HCT116 (cell line): ENCODE measurements around the gene EEF2. TPM values are rescaled to one million over a fixed set of nuclear protein-coding genes. Genes with fewer than 3 reads are reported as not detected.

ENCODE experiments used
- ATAC-seq: fragments of 200-7000 bp; cut with Tn5 transposase; 2 replicates; pipeline ENCODE4 v1.9.1; 2020; ENCODE audit warnings: mild to moderate bottlenecking, moderate library complexity
- BruUV-seq: library from RNA; stranded (reverse); fragments of 400-500 nt; replicated peaks from 2 replicates; lab custom pipeline; 2021; lab: Mats Ljungman, UMichigan
- CTCF ChIA-PET: fragments of 300-600 bp; sonication (Branson Sonifier 250); formaldehyde crosslinking; loops from one replicate; lab custom pipeline; 2021; ENCODE audit warnings: antibody characterized with exemption; lab: Charles Lee
- POLR2A ChIA-PET: fragments of 300-600, 350-600 bp; sonication (Branson Sonifier 250); formaldehyde crosslinking; loops from one replicate; lab custom pipeline; 2021; ENCODE audit warnings: antibody characterized with exemption; lab: Charles Lee
- RAD21 ChIA-PET, 2 experiments: fragments of 300-600 bp; sonication (Branson Sonifier 250); formaldehyde crosslinking; loops; one replicate each; lab custom pipeline; 2023; ENCODE audit warnings: low total read pairs in 2 of 2; ENCODE audit not compliant: uncharacterized antibody in 2 of 2, unreplicated experiment in 2 of 2, low non-redundant PET in 1 of 2; lab: Charles Lee
- DNase-seq: peaks from one replicate; pipeline ENCODE4 v3.0.0-alpha.2; 2010; ENCODE audit warnings: low read depth, low spot score
- H2AFZ ChIP-seq: fragments of 200-600 bp; shearing (Covaris generic), sonication (generic); 2 replicates; pipeline ENCODE4 v1.6.1; 2017; ENCODE audit warnings: low read depth, mixed run types, mixed read lengths, antibody characterized with exemption, low read length; ENCODE audit not compliant: poor library complexity, severe bottlenecking
- H3K27ac ChIP-seq: 2 replicates; pipeline ENCODE4 v1.5.1; 2012; ENCODE audit warnings: low read depth, low read length
- H3K27me3 ChIP-seq: fragments of 200-600 bp; sonication (generic); 2 replicates; pipeline ENCODE4 v1.6.1; 2016; ENCODE audit warnings: mixed run types, low read length, mixed read lengths; ENCODE audit not compliant: insufficient read depth
- H3K36me3 ChIP-seq, 2 experiments: fragments of 200-500 bp in 1 of 2; fragments of 200-600 bp in 1 of 2; sonication (Bioruptor generic) in 1 of 2; sonication (generic) in 1 of 2; 2 replicates each; pipeline versions ENCODE4 v1.5.1 to v1.6.1; 2014 to 2016; ENCODE audit warnings: low read length in 2 of 2, inconsistent platforms in 1 of 2, mixed read lengths in 1 of 2, mixed run types in 1 of 2; ENCODE audit not compliant: insufficient read depth in 2 of 2, control insufficient read depth in 1 of 2
- H3K4me1 ChIP-seq, 2 experiments: fragments of 200-600 bp in 1 of 2; sonication (generic) in 1 of 2; 2 replicates each; pipeline versions ENCODE4 v1.5.1 to v1.6.1; 2012 to 2017; ENCODE audit warnings: low read length in 2 of 2, inconsistent platforms in 1 of 2, mild to moderate bottlenecking in 1 of 2, mixed read lengths in 1 of 2, mixed run types in 1 of 2, moderate library complexity in 1 of 2; ENCODE audit not compliant: insufficient read depth in 2 of 2, control insufficient read depth in 1 of 2
- H3K4me2 ChIP-seq: fragments of 200-600 bp; sonication (generic); 2 replicates; pipeline ENCODE4 v1.6.1; 2017; ENCODE audit warnings: mixed run types, low read length, mixed read lengths
- H3K4me3 ChIP-seq, 2 experiments: fragments of 200-600 bp in 1 of 2; sonication (generic) in 1 of 2; replicated peaks in 1 of 2; 2 replicates each; pipeline ENCODE4 v1.5.1; 2011 to 2016; ENCODE audit warnings: low read length in 2 of 2, control low read depth in 1 of 2, low read depth in 1 of 2, mild to moderate bottlenecking in 1 of 2, mixed read lengths in 1 of 2, mixed run types in 1 of 2
- H3K79me2 ChIP-seq: fragments of 200-600 bp; sonication (generic); 2 replicates; pipeline ENCODE4 v1.6.1; 2017; ENCODE audit warnings: mild to moderate bottlenecking, mixed run types, low read length, moderate library complexity, mixed read lengths; ENCODE audit not compliant: insufficient read depth
- H3K9ac ChIP-seq: fragments of 200-600 bp; sonication (generic); 2 replicates; pipeline ENCODE4 v1.6.1; 2016; ENCODE audit warnings: low read length, mixed read lengths
- H3K9me2 ChIP-seq: fragments of 200-600 bp; sonication (generic), shearing (Covaris generic); 2 replicates; pipeline ENCODE4 v1.6.1; 2017; ENCODE audit warnings: mixed run types, mild to moderate bottlenecking, moderate library complexity; ENCODE audit not compliant: insufficient read depth
- H3K9me3 ChIP-seq, 2 experiments: fragments of 200-500 bp in 1 of 2; fragments of 200-600 bp in 1 of 2; sonication (Bioruptor generic) in 1 of 2; sonication (generic) in 1 of 2; 2 replicates each; pipeline ENCODE4 v1.6.1; 2014 to 2017; ENCODE audit warnings: low read length in 2 of 2, mixed read lengths in 2 of 2, inconsistent platforms in 1 of 2, low read depth in 1 of 2, mild to moderate bottlenecking in 1 of 2, mixed run types in 1 of 2, moderate library complexity in 1 of 2; ENCODE audit not compliant: control insufficient read depth in 1 of 2, insufficient read depth in 1 of 2
- H4K20me1 ChIP-seq: fragments of 200-600 bp; sonication (generic), shearing (Covaris generic); 2 replicates; pipeline ENCODE4 v1.6.1; 2017; ENCODE audit warnings: mixed run types, mild to moderate bottlenecking, moderate library complexity; ENCODE audit not compliant: insufficient read depth
- ATF3 ChIP-seq: IDR thresholded peaks from 2 replicates; pipeline ENCODE4 v1.6.1; 2012
- CEBPB ChIP-seq: IDR thresholded peaks from 2 replicates; pipeline ENCODE4 v1.6.1; 2012; ENCODE audit warnings: low read depth
- CTCF ChIP-seq, 3 experiments: fragments of 200-600 bp in 1 of 3; sonication (generic) in 1 of 3; IDR thresholded peaks in 2 of 3; conservative IDR thresholded peaks in 1 of 3; 2 replicates each; pipeline ENCODE4 v1.5.1; 2012 to 2017; ENCODE audit warnings: low read depth in 2 of 3, low read length in 2 of 3, antibody characterized with exemption in 1 of 3, borderline replicate concordance in 1 of 3, control low read depth in 1 of 3, mild to moderate bottlenecking in 1 of 3, mixed read lengths in 1 of 3, mixed run types in 1 of 3, moderate library complexity in 1 of 3; ENCODE audit not compliant: insufficient read depth in 1 of 3
- EGR1 ChIP-seq: IDR thresholded peaks from 2 replicates; pipeline ENCODE4 v1.6.1; 2012; ENCODE audit warnings: low read depth
- ELF1 ChIP-seq: IDR thresholded peaks from 2 replicates; pipeline ENCODE4 v1.6.1; 2012; ENCODE audit warnings: low read depth, borderline replicate concordance
- EZH2 ChIP-seq: fragments of 200-600 bp; sonication (generic); IDR thresholded peaks from 2 replicates; pipeline ENCODE4 v1.6.1; 2017; ENCODE audit warnings: antibody characterized with exemption, mixed run types
- EZH2phosphoT487 ChIP-seq: fragments of 200-600 bp; IDR thresholded peaks from 2 replicates; pipeline ENCODE4 v1.6.1; 2018; ENCODE audit warnings: antibody characterized with exemption, borderline replicate concordance
- MAX ChIP-seq: IDR thresholded peaks from 2 replicates; pipeline ENCODE4 v1.6.1; 2012
- POLR2A ChIP-seq: IDR thresholded peaks from 2 replicates; pipeline ENCODE4 v1.7.0; 2011; ENCODE audit warnings: borderline replicate concordance; ENCODE audit not compliant: insufficient read depth, insufficient read length; ENCODE audit errors: extremely low read depth
- POLR2AphosphoS5 ChIP-seq: IDR thresholded peaks from 2 replicates; pipeline ENCODE4 v1.6.1; 2011; ENCODE audit warnings: mild to moderate bottlenecking, low read depth, low read length, moderate library complexity
- RAD21 ChIP-seq: IDR thresholded peaks from 2 replicates; pipeline ENCODE4 v1.6.1; 2012; ENCODE audit warnings: low read depth, mild to moderate bottlenecking
- SIN3A ChIP-seq: IDR thresholded peaks from 2 replicates; pipeline ENCODE4 v1.6.1; 2012; ENCODE audit warnings: low read depth
- SP1 ChIP-seq: IDR thresholded peaks from 2 replicates; pipeline ENCODE4 v1.6.1; 2012; ENCODE audit warnings: low read depth
- TCF7L2 ChIP-seq: IDR thresholded peaks from 2 replicates; pipeline ENCODE4 v1.7.0; 2011; ENCODE audit warnings: borderline replicate concordance, inconsistent platforms; ENCODE audit not compliant: insufficient read depth, insufficient read length; ENCODE audit errors: extremely low read depth
- ZBTB33 ChIP-seq: IDR thresholded peaks from 2 replicates; pipeline ENCODE4 v1.6.1; 2011; ENCODE audit warnings: mild to moderate bottlenecking, low read length, moderate library complexity; ENCODE audit not compliant: insufficient replicate concordance; ENCODE audit errors: extremely low read depth
- intact Hi-C: fragments of 100-400 bp; cut with micrococcal nuclease; formaldehyde crosslinking; loops from 2 replicates; pipeline ENCODE4 v1.10.0; 2022
- total RNA-seq: library from RNA; stranded (reverse); gene quantifications from one replicate; pipeline ENCODE4 v1.2.1, GENCODE V29; 2021; ENCODE audit not compliant: unreplicated experiment
- TF ChIP-seq, protein P1 (sequence below): IDR thresholded peaks from 2 replicates; pipeline ENCODE4 v1.6.1; 2012; ENCODE audit warnings: low read depth

The EEF2 gene
- total RNA-seq, 1 experiment from 2014 or later = 3,796 TPM

- ChIA-PET POLR2A (no interaction called here), CTCF (no interaction called here), RAD21 (no interaction called here)
- intact Hi-C loops = no loop called here
- H3K9ac ChIP-seq = no peak overlapping the region
- no peaks in the 10 kb centered on the region for H3K4me1 ChIP-seq
- no peaks in the 10 kb centered on the region for H3K79me2 ChIP-seq
- H3K4me2 ChIP-seq = no peak overlapping the region
- TF ChIP-seq, protein P1, sequence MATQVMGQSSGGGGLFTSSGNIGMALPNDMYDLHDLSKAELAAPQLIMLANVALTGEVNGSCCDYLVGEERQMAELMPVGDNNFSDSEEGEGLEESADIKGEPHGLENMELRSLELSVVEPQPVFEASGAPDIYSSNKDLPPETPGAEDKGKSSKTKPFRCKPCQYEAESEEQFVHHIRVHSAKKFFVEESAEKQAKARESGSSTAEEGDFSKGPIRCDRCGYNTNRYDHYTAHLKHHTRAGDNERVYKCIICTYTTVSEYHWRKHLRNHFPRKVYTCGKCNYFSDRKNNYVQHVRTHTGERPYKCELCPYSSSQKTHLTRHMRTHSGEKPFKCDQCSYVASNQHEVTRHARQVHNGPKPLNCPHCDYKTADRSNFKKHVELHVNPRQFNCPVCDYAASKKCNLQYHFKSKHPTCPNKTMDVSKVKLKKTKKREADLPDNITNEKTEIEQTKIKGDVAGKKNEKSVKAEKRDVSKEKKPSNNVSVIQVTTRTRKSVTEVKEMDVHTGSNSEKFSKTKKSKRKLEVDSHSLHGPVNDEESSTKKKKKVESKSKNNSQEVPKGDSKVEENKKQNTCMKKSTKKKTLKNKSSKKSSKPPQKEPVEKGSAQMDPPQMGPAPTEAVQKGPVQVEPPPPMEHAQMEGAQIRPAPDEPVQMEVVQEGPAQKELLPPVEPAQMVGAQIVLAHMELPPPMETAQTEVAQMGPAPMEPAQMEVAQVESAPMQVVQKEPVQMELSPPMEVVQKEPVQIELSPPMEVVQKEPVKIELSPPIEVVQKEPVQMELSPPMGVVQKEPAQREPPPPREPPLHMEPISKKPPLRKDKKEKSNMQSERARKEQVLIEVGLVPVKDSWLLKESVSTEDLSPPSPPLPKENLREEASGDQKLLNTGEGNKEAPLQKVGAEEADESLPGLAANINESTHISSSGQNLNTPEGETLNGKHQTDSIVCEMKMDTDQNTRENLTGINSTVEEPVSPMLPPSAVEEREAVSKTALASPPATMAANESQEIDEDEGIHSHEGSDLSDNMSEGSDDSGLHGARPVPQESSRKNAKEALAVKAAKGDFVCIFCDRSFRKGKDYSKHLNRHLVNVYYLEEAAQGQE = no peak
- TF ChIP-seq RAD21 (no peak), ATF3 (no peak), ZBTB33 (no peak), MAX (no peak), CTCF (IDR thresholded peaks at IDR 0.05 in 2 of 3, conservative IDR thresholded peaks at IDR 0.05 in 1 of 3; ENCODE audit: borderline replicate concordance in 1 of 3, insufficient read depth in 1 of 3, low read depth in 2 of 3, low read length in 2 of 3) (no peak), CEBPB (no peak), SP1 (no peak), TCF7L2 (no peak), EZH2 (no peak), EZH2phosphoT487 (no peak), SIN3A (no peak), EGR1 (no peak), POLR2AphosphoS5 (no peak), ELF1 (no peak), POLR2A (no peak)
- BruUV-seq = no TSS peak
- H3K9me3 ChIP-seq = no peaks in the 10 kb centered on the region
- H3K27ac ChIP-seq = no peak overlapping the region
- H2AFZ ChIP-seq = no peak overlapping the region
- H3K4me3 ChIP-seq = no peak overlapping the region
- no peaks in the 10 kb centered on the region for H4K20me1 ChIP-seq
- H3K36me3 ChIP-seq = peaks cover 3 to 18% of the 10 kb centered on the region in 2 experiments
- no peak for DNase-seq
- no peaks in the 10 kb centered on the region for H3K27me3 ChIP-seq
- no peaks in the 10 kb centered on the region for H3K9me2 ChIP-seq
- ATAC-seq = no peak
These were observed 45.7 kb upstream of the EEF2 start for GRCh38 chr19:4030981-4031380.
